Measurements from ENCODE around the gene DMBX1. TPM values are rescaled to one million over a fixed set of nuclear protein-coding genes. Genes with fewer than 3 reads are reported as not detected.

Gene DMBX1
- polyA plus RNA-seq, 1 of the 3 experiments (the other 2 are of a cell fraction) = not detected

GRCh38 chr1:46510998-46511365 lies 21.3 kb downstream of the DMBX1 start:
- TF ChIP-seq TAF1 (IDR thresholded peaks at IDR 0.05; ENCODE audit: borderline replicate concordance, low read depth, low read length) (no peak), YY1 (IDR thresholded peaks at IDR 0.05; ENCODE audit: low read depth) (no peak), FOSL2 (IDR thresholded peaks at IDR 0.05; ENCODE audit: borderline replicate concordance, low read depth) (no peak), SIN3A (IDR thresholded peaks at IDR 0.05; ENCODE audit: borderline replicate concordance, low read depth, low read length) (no peak), EP300 (IDR thresholded peaks at IDR 0.05; ENCODE audit: borderline replicate concordance in 1 of 2, low read depth in 1 of 2, low read length in 1 of 2) (no peak), REST (IDR thresholded peaks at IDR 0.05; ENCODE audit: low read depth, low read length) (no peak), POLR2AphosphoS5 (IDR thresholded peaks at IDR 0.05; ENCODE audit: low read depth, low read length) (no peak), ZBTB33 (IDR thresholded peaks at IDR 0.05; ENCODE audit: borderline replicate concordance, low read depth) (no peak), TCF12 (IDR thresholded peaks at IDR 0.05) (no peak), RXRA (IDR thresholded peaks at IDR 0.05; ENCODE audit: borderline replicate concordance, low read depth) (no peak), EZH2phosphoT487 (IDR thresholded peaks at IDR 0.05; ENCODE audit: borderline replicate concordance, low read depth) (no peak), SMC3 (IDR thresholded peaks at IDR 0.05; ENCODE audit: low read depth, low read length) (no peak), MEF2A (IDR thresholded peaks at IDR 0.05; ENCODE audit: borderline replicate concordance, low read depth) (no peak), CHD2 (IDR thresholded peaks at IDR 0.05; ENCODE audit: low read length, partially characterized antibody) (no peak), GATA2 (CRISPR knock-in tag; IDR thresholded peaks at IDR 0.05) (no peak), JUND (IDR thresholded peaks at IDR 0.05) (no peak), USF2 (IDR thresholded peaks at IDR 0.05; ENCODE audit: borderline replicate concordance, low read depth, low read length) (no peak)
- POLR2A ChIA-PET = no interaction called here
- CTCF ChIA-PET = interaction anchor here (1.1 to 2.5 kb wide), 4 partner anchors 17 to 64 kb away, joined by 3 to 9 read pairs (median 6); no protein-coding TSS in a partner anchor
- H3K79me2 ChIP-seq (ENCODE audit: insufficient read depth) = no peaks in the 10 kb centered on the region
- no peak overlapping the region for H3K27ac ChIP-seq (ENCODE audit: low read depth in 2 of 2, low read length in 1 of 2)
- WGBS (ENCODE audit: low lambda C conversion rate) = 74% methylated on average over 3 of the region's 8 CpGs
- no peak overlapping the region for H3K9ac ChIP-seq
- no peaks in the 10 kb centered on the region for H3K9me2 ChIP-seq
- H4K20me1 ChIP-seq (ENCODE audit: insufficient read depth) = no peaks in the 10 kb centered on the region
- H3K4me1 ChIP-seq (ENCODE audit: control insufficient read depth in 1 of 2, insufficient read depth in 2 of 2, low read depth in 1 of 2, low read length in 1 of 2) = peaks cover 0 to under 1% of the 10 kb centered on the region in 2 experiments; a peak in 1 of 4 replicates
- H2AFZ ChIP-seq (ENCODE audit: low read depth) = no peak overlapping the region
- DNase-seq = no peak
- no peaks in the 10 kb centered on the region for H3K36me3 ChIP-seq (replicated peaks in 1 of 2; ENCODE audit: control insufficient read depth in 1 of 2, insufficient read depth in 2 of 2, low read length in 1 of 2)
- no peaks in the 10 kb centered on the region for H3F3A ChIP-seq (replicated peaks; ENCODE audit: insufficient read depth)
- H3K9me3 ChIP-seq = no peaks in the 10 kb centered on the region
- no peak overlapping the region for H3K4me2 ChIP-seq
- H3K4me3 ChIP-seq (ENCODE audit: low read depth in 2 of 2, low read length in 1 of 2) = no peak overlapping the region
- H3K27me3 ChIP-seq (ENCODE audit: insufficient read depth) = no peaks in the 10 kb centered on the region
